ENCODE results near the gene MYBPC2. TPM values are rescaled to one million over a fixed set of nuclear protein-coding genes. Genes with fewer than 3 reads are reported as not detected.

Gene MYBPC2
- polyA plus RNA-seq, 1 of the 3 experiments (the other 2 are of a cell fraction): not detected

GRCh38 chr19:50494186-50495019, 61.7 kb downstream of the MYBPC2 start:
- Histone ChIP-seq H3K4me1 (ENCODE audit: control insufficient read depth in 1 of 2, insufficient read depth in 2 of 2, low read depth in 1 of 2, low read length in 1 of 2) (peaks cover 0 to 3% of the 10 kb centered on the region in 2 experiments; a peak in 1 of 4 replicates), H3K9me2 (no peaks in the 10 kb centered on the region), H4K20me1 (ENCODE audit: insufficient read depth) (no peaks in the 10 kb centered on the region), H3K27ac (ENCODE audit: low read depth in 2 of 2, low read length in 1 of 2) (no peak overlapping the region), H3K27me3 (ENCODE audit: insufficient read depth) (peaks cover 5% of the 10 kb centered on the region; the same call in 1 of the 2 replicates), H3K9ac (no peak overlapping the region), H3K36me3 (replicated peaks in 1 of 2; ENCODE audit: control insufficient read depth in 1 of 2, insufficient read depth in 2 of 2, low read length in 1 of 2) (no peaks in the 10 kb centered on the region), H2AFZ (ENCODE audit: low read depth) (no peak overlapping the region), H3K4me2 (no peak overlapping the region), H3K9me3 (no peaks in the 10 kb centered on the region), H3K79me2 (ENCODE audit: insufficient read depth) (no peaks in the 10 kb centered on the region), H3F3A (replicated peaks; ENCODE audit: insufficient read depth) (no peaks in the 10 kb centered on the region), H3K4me3 (ENCODE audit: low read depth in 2 of 2, low read length in 1 of 2) (no peak overlapping the region)
- TF ChIP-seq FOXM1 (IDR thresholded peaks at IDR 0.05; ENCODE audit: low read depth): no peak
- TF ChIP-seq IRF3 (IDR thresholded peaks at IDR 0.05; ENCODE audit: low read depth, low read length): no peak
- TF ChIP-seq RCOR1 (IDR thresholded peaks at IDR 0.05; ENCODE audit: low read length): no peak
- no peak for TF ChIP-seq SMC3 (IDR thresholded peaks at IDR 0.05; ENCODE audit: low read depth, low read length)
- TF ChIP-seq NFIC (IDR thresholded peaks at IDR 0.05; ENCODE audit: borderline replicate concordance): no peak
- WGBS (ENCODE audit: low lambda C conversion rate): 39% methylated on average over 7 of the region's 7 CpGs
- ChIA-PET POLR2A (no interaction called here), CTCF (no interaction called here)
- DNase-seq: no peak

GRCh38 chr19:50495020-50495531, 62.4 kb downstream of the MYBPC2 start:
- Histone ChIP-seq H4K20me1 (ENCODE audit: insufficient read depth) (no peaks in the 10 kb centered on the region), H3K27ac (ENCODE audit: low read depth in 2 of 2, low read length in 1 of 2) (no peak overlapping the region), H3K27me3 (ENCODE audit: insufficient read depth) (peaks cover 5% of the 10 kb centered on the region; the same call in 1 of the 2 replicates), H2AFZ (ENCODE audit: low read depth) (no peak overlapping the region), H3K4me1 (ENCODE audit: control insufficient read depth in 1 of 2, insufficient read depth in 2 of 2, low read depth in 1 of 2, low read length in 1 of 2) (peaks cover 0 to 4% of the 10 kb centered on the region in 2 experiments; a peak in 1 of 4 replicates), H3F3A (replicated peaks; ENCODE audit: insufficient read depth) (no peaks in the 10 kb centered on the region), H3K4me3 (ENCODE audit: low read depth in 2 of 2, low read length in 1 of 2) (no peak overlapping the region), H3K36me3 (replicated peaks in 1 of 2; ENCODE audit: control insufficient read depth in 1 of 2, insufficient read depth in 2 of 2, low read length in 1 of 2) (no peaks in the 10 kb centered on the region), H3K9me2 (no peaks in the 10 kb centered on the region), H3K4me2 (no peak overlapping the region), H3K9ac (no peak overlapping the region), H3K9me3 (no peaks in the 10 kb centered on the region), H3K79me2 (ENCODE audit: insufficient read depth) (no peaks in the 10 kb centered on the region)
- ChIA-PET CTCF (no interaction called here), POLR2A (no interaction called here)
- WGBS (ENCODE audit: low lambda C conversion rate): 51% methylated on average over 5 of the region's 5 CpGs
- TF ChIP-seq YY1 (IDR thresholded peaks at IDR 0.05; ENCODE audit: low read depth): no peak
- no peak for TF ChIP-seq JUND (IDR thresholded peaks at IDR 0.05)
- TF ChIP-seq NFIC (IDR thresholded peaks at IDR 0.05; ENCODE audit: borderline replicate concordance): no peak
- no peak for TF ChIP-seq TCF12 (IDR thresholded peaks at IDR 0.05)
- no peak for TF ChIP-seq IRF3 (IDR thresholded peaks at IDR 0.05; ENCODE audit: low read depth, low read length)
- no peak for TF ChIP-seq USF2 (IDR thresholded peaks at IDR 0.05; ENCODE audit: borderline replicate concordance, low read depth, low read length)
- no peak for TF ChIP-seq ELF1 (IDR thresholded peaks at IDR 0.05)
- no peak for TF ChIP-seq ZBTB33 (IDR thresholded peaks at IDR 0.05; ENCODE audit: borderline replicate concordance, low read depth)
- TF ChIP-seq REST (IDR thresholded peaks at IDR 0.05; ENCODE audit: low read depth, low read length): no peak
- TF ChIP-seq FOXJ3 (CRISPR knock-in tag; IDR thresholded peaks at IDR 0.05): no peak
- TF ChIP-seq CHD2 (IDR thresholded peaks at IDR 0.05; ENCODE audit: low read length, partially characterized antibody): no peak
- TF ChIP-seq RFX5 (IDR thresholded peaks at IDR 0.05; ENCODE audit: low read length): no peak
- TF ChIP-seq RXRA (IDR thresholded peaks at IDR 0.05; ENCODE audit: borderline replicate concordance, low read depth): no peak
- no peak for TF ChIP-seq GABPA (IDR thresholded peaks at IDR 0.05; ENCODE audit: low read depth)
- no peak for TF ChIP-seq POLR2AphosphoS5 (IDR thresholded peaks at IDR 0.05; ENCODE audit: low read depth, low read length)
- no peak for DNase-seq

Data from SK-N-SH (cell line).